H1 (cell line): ENCODE data around the gene COL5A3. TPM values are rescaled to one million over a fixed set of nuclear protein-coding genes. Genes with fewer than 3 reads are reported as not detected.

Experiments
- CTCF ChIA-PET: fragments of 300-600 bp; sonication (Branson Sonifier 250); formaldehyde crosslinking; loops from one replicate; lab custom pipeline; 2021; ENCODE audit not compliant: partially characterized antibody; lab: Charles Lee
- POLR2A ChIA-PET: fragments of 300-600 bp; sonication (Branson Sonifier 250); formaldehyde crosslinking; loops from one replicate; lab custom pipeline; 2021; ENCODE audit warnings: inconsistent platforms; ENCODE audit not compliant: partially characterized antibody; lab: Charles Lee
- DNase-seq, 2 experiments: peaks; one replicate each; pipeline versions ENCODE4 v3.0.0 to v3.0.0-alpha.2; 2010 to 2022; ENCODE audit warnings: low spot score in 2 of 2, low read depth in 1 of 2, mixed read lengths in 1 of 2
- FAIRE-seq: peaks from 2 replicates; lab custom pipeline; 2011; peaks lifted over from hg19 to GRCh38; lab: Jason Lieb, UNC
- H2AFZ ChIP-seq: 2 replicates; pipeline ENCODE4 v1.8.1; 2012; ENCODE audit warnings: low read length, inconsistent platforms
- H2AK5ac ChIP-seq: 2 replicates; pipeline ENCODE4 v1.6.1; 2013; ENCODE audit warnings: low read depth, low read length
- H2BK120ac ChIP-seq: replicated peaks from 2 replicates; pipeline ENCODE3; 2013; ENCODE audit warnings: low read depth, low read length, inconsistent platforms
- H2BK12ac ChIP-seq: 2 replicates; pipeline ENCODE4 v1.6.1; 2013; ENCODE audit warnings: low read depth, low read length
- H2BK15ac ChIP-seq: 2 replicates; pipeline ENCODE4 v1.6.1; 2013; ENCODE audit warnings: low read length
- H2BK20ac ChIP-seq: 2 replicates; pipeline ENCODE4 v1.6.1; 2013; ENCODE audit warnings: low read length
- H2BK5ac ChIP-seq: 2 replicates; pipeline ENCODE4 v1.6.1; 2013; ENCODE audit warnings: low read depth, low read length
- H3K14ac ChIP-seq: 2 replicates; pipeline ENCODE4 v1.6.1; 2013; ENCODE audit warnings: inconsistent platforms; ENCODE audit not compliant: insufficient read length
- H3K18ac ChIP-seq: 2 replicates; pipeline ENCODE4 v1.6.1; 2013; ENCODE audit warnings: low read length; ENCODE audit errors: extremely low read depth
- H3K23ac ChIP-seq: 2 replicates; pipeline ENCODE4 v1.6.1; 2013; ENCODE audit warnings: inconsistent platforms; ENCODE audit not compliant: insufficient read length
- H3K23me2 ChIP-seq: 2 replicates; pipeline ENCODE4 v1.6.1; 2013; ENCODE audit warnings: low read depth, low read length
- H3K27ac ChIP-seq: 2 replicates; pipeline ENCODE4 v1.6.1; 2011; ENCODE audit warnings: low read depth, low read length, inconsistent platforms
- H3K27me3 ChIP-seq, 4 experiments: replicated peaks in 1 of 4; 1 replicate in 1 of 4; 2 replicates in 3 of 4; pipeline versions ENCODE4 v1.6.1 to v1.8.1; 2011 to 2013; ENCODE audit warnings: low read length in 3 of 4, mild to moderate bottlenecking in 3 of 4, inconsistent platforms in 2 of 4, mixed read lengths in 2 of 4, moderate library complexity in 1 of 4; ENCODE audit not compliant: control insufficient read depth in 3 of 4, insufficient read depth in 3 of 4; ENCODE audit errors: extremely low read depth in 1 of 4
- H3K36me3 ChIP-seq, 4 experiments: 2 replicates each; pipeline versions ENCODE4 v1.6.1 to v1.8.1; 2011 to 2013; ENCODE audit warnings: mild to moderate bottlenecking in 4 of 4, low read length in 3 of 4, moderate library complexity in 2 of 4, control low read depth in 1 of 4, inconsistent platforms in 1 of 4; ENCODE audit not compliant: insufficient read depth in 4 of 4, control insufficient read depth in 2 of 4
- H3K4ac ChIP-seq: replicated peaks from 2 replicates; pipeline ENCODE3; 2013; ENCODE audit warnings: low read length, low read depth, mixed read lengths, inconsistent platforms; ENCODE audit not compliant: insufficient read length
- H3K4me1 ChIP-seq, 4 experiments: replicated peaks in 1 of 4; 1 replicate in 1 of 4; 2 replicates in 3 of 4; pipeline versions ENCODE4 v1.6.1 to v1.8.1; 2011 to 2013; ENCODE audit warnings: low read length in 3 of 4, inconsistent platforms in 2 of 4, mixed read lengths in 1 of 4; ENCODE audit not compliant: insufficient read depth in 4 of 4, control insufficient read depth in 3 of 4
- H3K4me2 ChIP-seq, 2 experiments: 2 replicates each; pipeline versions ENCODE4 v1.6.1 to v1.8.1; 2011 to 2013; ENCODE audit warnings: low read depth in 2 of 2, low read length in 2 of 2, control low read depth in 1 of 2, inconsistent platforms in 1 of 2, mild to moderate bottlenecking in 1 of 2; ENCODE audit not compliant: insufficient read depth in 1 of 2
- H3K4me3 ChIP-seq, 4 experiments: fragments of 200-600, 300-600 bp in 1 of 4; sonication (generic), shearing (Covaris generic), sonication (Bioruptor Twin) in 1 of 4; 2 replicates each; pipeline versions ENCODE4 v1.5.1 to v1.8.1; 2011 to 2016; ENCODE audit warnings: low read length in 4 of 4, low read depth in 3 of 4, control low read depth in 2 of 4, inconsistent platforms in 2 of 4, mild to moderate bottlenecking in 2 of 4, mixed read lengths in 1 of 4, moderate library complexity in 1 of 4; ENCODE audit not compliant: insufficient read depth in 2 of 4; ENCODE audit errors: extremely low read depth in 1 of 4
- H3K56ac ChIP-seq: replicated peaks from 2 replicates; pipeline ENCODE3; 2013; ENCODE audit warnings: low read depth, mild to moderate bottlenecking, mixed read lengths, low read length, inconsistent platforms; ENCODE audit not compliant: insufficient read length
- H3K79me1 ChIP-seq: 2 replicates; pipeline ENCODE4 v1.6.1; 2013; ENCODE audit warnings: low read depth, low read length, control low read depth
- H3K79me2 ChIP-seq, 2 experiments: 2 replicates each; pipeline versions ENCODE4 v1.6.1 to v1.8.1; 2012 to 2013; ENCODE audit warnings: low read length in 2 of 2, mild to moderate bottlenecking in 2 of 2, inconsistent platforms in 1 of 2; ENCODE audit not compliant: insufficient read depth in 2 of 2, control insufficient read depth in 1 of 2
- H3K9ac ChIP-seq, 4 experiments: replicated peaks in 1 of 4; 1 replicate in 1 of 4; 2 replicates in 3 of 4; pipeline versions ENCODE4 v1.6.1 to v1.8.1; 2011 to 2013; ENCODE audit warnings: low read depth in 3 of 4, low read length in 3 of 4, control low read depth in 2 of 4, mild to moderate bottlenecking in 2 of 4, moderate library complexity in 2 of 4, inconsistent platforms in 1 of 4; ENCODE audit errors: extremely low read depth in 1 of 4
- H3K9me3 ChIP-seq, 2 experiments: 2 replicates each; pipeline versions ENCODE4 v1.6.1 to v1.8.1; 2012 to 2013; ENCODE audit warnings: mild to moderate bottlenecking in 2 of 2, moderate library complexity in 2 of 2, control low read depth in 1 of 2, inconsistent platforms in 1 of 2, low read depth in 1 of 2, low read length in 1 of 2, mixed read lengths in 1 of 2; ENCODE audit not compliant: insufficient read depth in 2 of 2
- H4K20me1 ChIP-seq, 2 experiments: replicated peaks in 1 of 2; 2 replicates each; pipeline versions ENCODE3 to v1.8.1; 2011 to 2013; ENCODE audit warnings: inconsistent platforms in 2 of 2, low read length in 2 of 2, mild to moderate bottlenecking in 1 of 2; ENCODE audit not compliant: insufficient read depth in 2 of 2, control insufficient read depth in 1 of 2
- H4K5ac ChIP-seq: 2 replicates; pipeline ENCODE4 v1.6.1; 2013; ENCODE audit warnings: low read length, low read depth, mixed read lengths, inconsistent platforms; ENCODE audit not compliant: insufficient read length
- H4K8ac ChIP-seq: 2 replicates; pipeline ENCODE4 v1.8.0; 2013; ENCODE audit warnings: mild to moderate bottlenecking, moderate library complexity, low read length, inconsistent platforms; ENCODE audit not compliant: insufficient read depth; ENCODE audit errors: extremely low read depth
- H4K91ac ChIP-seq: replicated peaks from 2 replicates; pipeline ENCODE3; 2013; ENCODE audit warnings: low read length, mixed read lengths, inconsistent platforms; ENCODE audit not compliant: insufficient read length
- ASH2L ChIP-seq: fragments of 200-600, 300-600 bp; sonication (generic); IDR thresholded peaks from one replicate; pipeline ENCODE4 v1.7.1; 2017; ENCODE audit warnings: low read length
- BCL11A ChIP-seq, 2 experiments: IDR thresholded peaks; one replicate each; pipeline ENCODE4 v1.6.1; 2011; ENCODE audit warnings: low read depth in 2 of 2, low read length in 2 of 2, mild to moderate bottlenecking in 2 of 2
- CBX5 ChIP-seq: fragments of 300-800, 300-1000 bp; sonication (generic); IDR thresholded peaks from 2 replicates; pipeline ENCODE4 v1.7.1; 2016; ENCODE audit warnings: antibody characterized with exemption, low read length, low read depth
- CREB1 ChIP-seq: IDR thresholded peaks from 2 replicates; pipeline ENCODE4 v1.6.1; 2012; ENCODE audit warnings: inconsistent platforms
- HDAC2 ChIP-seq, 2 experiments: fragments of 300-600 bp in 1 of 2; sonication (generic) in 1 of 2; IDR thresholded peaks; 2 replicates each; pipeline ENCODE4 v1.6.1; 2011 to 2012; ENCODE audit warnings: low read depth in 2 of 2, low read length in 2 of 2, mild to moderate bottlenecking in 2 of 2, moderate library complexity in 2 of 2, borderline replicate concordance in 1 of 2, inconsistent platforms in 1 of 2
- NRF1 ChIP-seq: IDR thresholded peaks from 2 replicates; pipeline ENCODE4 v1.6.1; 2011; ENCODE audit warnings: mild to moderate bottlenecking, low read depth, low read length, improper control_type of control experiment
- POLR2AphosphoS5 ChIP-seq: IDR thresholded peaks from 2 replicates; pipeline ENCODE4 v1.6.1; 2011; ENCODE audit warnings: low read depth, low read length
- RNF2 ChIP-seq: fragments of 200-900, 300-1000 bp; sonication (generic); IDR thresholded peaks from 2 replicates; pipeline ENCODE4 v1.7.1; 2016; ENCODE audit warnings: borderline replicate concordance, low read depth, mild to moderate bottlenecking, antibody characterized with exemption, low read length; ENCODE audit not compliant: poor library complexity, severe bottlenecking; ENCODE audit errors: missing control alignments
- SIN3A ChIP-seq, 2 experiments: IDR thresholded peaks in 1 of 2; conservative IDR thresholded peaks in 1 of 2; 2 replicates each; pipeline ENCODE4 v1.6.1; 2011 to 2012; ENCODE audit warnings: low read length in 2 of 2, improper control_type of control experiment in 1 of 2, low read depth in 1 of 2, mild to moderate bottlenecking in 1 of 2
- SRF ChIP-seq: IDR thresholded peaks from 2 replicates; pipeline ENCODE4 v1.6.1; 2011; ENCODE audit warnings: mild to moderate bottlenecking, low read depth, low read length, moderate library complexity
- TAF1 ChIP-seq: IDR thresholded peaks from 2 replicates; pipeline ENCODE4 v1.6.1; 2011; ENCODE audit warnings: mild to moderate bottlenecking, low read depth, low read length
- USF2 ChIP-seq: IDR thresholded peaks from 2 replicates; pipeline ENCODE4 v1.6.1; 2011; ENCODE audit warnings: low read length, improper control_type of control experiment
- YY1 ChIP-seq: IDR thresholded peaks from 2 replicates; pipeline ENCODE4 v1.6.1; 2011; ENCODE audit warnings: low read depth, mild to moderate bottlenecking, low read length
- WGBS, 2 experiments: shearing (Covaris generic) in 1 of 2; methylation state at CpG; one replicate each; pipeline versions ENCODE4 v1.1.6 to v1.1.7; 2013 to 2015; ENCODE audit warnings: low lambda C conversion rate in 2 of 2, mixed read lengths in 2 of 2, inconsistent platforms in 1 of 2, low coverage in 1 of 2, missing lambda C conversion rate in 1 of 2; ENCODE audit not compliant: insufficient replicate concordance in 2 of 2, insufficient coverage in 1 of 2, insufficient read length in 1 of 2; ENCODE audit errors: extremely low coverage in 1 of 2, missing lambda C conversion rate in 1 of 2; 5-methylcytosine and 5-hydroxymethylcytosine counted together
- polyA plus RNA-seq, 7 experiments: library from polyadenylated mRNA; depleted of rRNA in 3 of 7; stranded (reverse) in 5 of 7; unstranded in 2 of 7; fragments of >200 nt in 5 of 7; fragments of 200-250 nt in 2 of 7; gene quantifications; 1 replicate in 5 of 7; 2 replicates in 1 of 7; 4 replicates in 1 of 7; pipeline versions ENCODE4 v1.2.1 to v1.2.3, GENCODE V29; 2011 to 2013; ENCODE audit warnings: missing spikeins in 2 of 7, mixed read lengths in 2 of 7
- total RNA-seq: library from RNA; stranded (reverse); fragmentation: NEBNext Ultra II Directional; extraction: Animal tissue kit (Norgen Biotek cat#: 25700); gene quantifications from 2 replicates; pipeline ENCODE4 v1.2.1, GENCODE V29; 2021

The COL5A3 gene
- total and polyA plus RNA-seq, 2 of the 8 experiments (the other 6 are each of a cell fraction or from before 2014, with no cell fraction given) = 0.67 to 0.74 TPM

GRCh38 chr19:9943744-9944143 is 66.6 kb downstream of the COL5A3 start:
- no peak for FAIRE-seq
- no peak overlapping the region for H3K18ac ChIP-seq
- no peak for TF ChIP-seq HDAC2 (IDR thresholded peaks at IDR 0.05; ENCODE audit: borderline replicate concordance in 1 of 2, low read depth in 2 of 2, low read length in 2 of 2)
- TF ChIP-seq ASH2L = no peak
- no peak for TF ChIP-seq CBX5
- no peak for TF ChIP-seq TAF1
- TF ChIP-seq SIN3A (conservative IDR thresholded peaks at IDR 0.05 in 1 of 2, IDR thresholded peaks at IDR 0.05 in 1 of 2; ENCODE audit: low read depth in 1 of 2, low read length in 2 of 2) = no peak
- no peak for TF ChIP-seq YY1
- no peak for TF ChIP-seq RNF2
- TF ChIP-seq CREB1 = no peak
- TF ChIP-seq POLR2AphosphoS5 = no peak
- TF ChIP-seq USF2 = no peak
- no peak for TF ChIP-seq NRF1
- no peak for TF ChIP-seq SRF
- no peak for TF ChIP-seq BCL11A (IDR thresholded peaks at IDR 0.05; ENCODE audit: low read depth in 2 of 2, low read length in 2 of 2)

More at GRCh38 chr19:9943744-9944143, 66.6 kb downstream of the COL5A3 start:
- Histone ChIP-seq H3K56ac (no peak overlapping the region), H3K79me1 (no peaks in the 10 kb centered on the region), H2BK5ac (no peak overlapping the region), H3K4ac (no peak overlapping the region), H3K23ac (no peak overlapping the region), H3K4me2 (no peak overlapping the region), H4K91ac (no peak overlapping the region), H2AK5ac (no peak overlapping the region), H3K27me3 (no peaks in the 10 kb centered on the region; a peak in 1 of 7 replicates), H2BK15ac (no peak overlapping the region), H3K4me1 (peaks cover 0 to 10% (median 5%) of the 10 kb centered on the region in 4 experiments; a peak in 5 of 7 replicates), H2BK12ac (no peak overlapping the region), H4K20me1 (no peaks in the 10 kb centered on the region), H2BK20ac (no peak overlapping the region), H2BK120ac (no peak overlapping the region), H4K8ac (no peak overlapping the region), H3K36me3 (no peaks in the 10 kb centered on the region), H3K9me3 (peaks cover 9% of the 10 kb centered on the region in 2 experiments; a peak in 3 of 4 replicates), H4K5ac (no peak overlapping the region), H3K4me3 (no peak overlapping the region), H3K9ac (no peak overlapping the region), H3K79me2 (no peaks in the 10 kb centered on the region), H3K23me2 (peaks cover 6% of the 10 kb centered on the region; the same call in 1 of the 2 replicates), H3K14ac (no peak overlapping the region), H2AFZ (no peak overlapping the region), H3K27ac (no peak overlapping the region)
- no peak for DNase-seq
- POLR2A ChIA-PET = interaction anchor here (1.2 kb wide), 1 partner anchor 8 kb away, joined by 4 read pairs; no protein-coding TSS in a partner anchor
- 89% methylated on average over 6 of the region's 6 CpGs; no CpG with 5 or more reads in 1 of the 2 experiments for WGBS, 2 experiments
- CTCF ChIA-PET = interaction anchor here (1.0 to 1.5 kb wide), 4 partner anchors 10 to 58 kb away, joined by 3 to 5 read pairs (median 4); no protein-coding TSS in a partner anchor
